Stimulated activated CD4-positive, alpha-beta T cell treated with anti-CD3 and anti-CD28 coated beads, TNF-alpha, amount 100 ng/mL, for 48 hours (primary cell): ENCODE measurements around the gene DENND4B.
A peak's percentile ranks its signal among the peaks of the same experiment; 100 is the strongest.

Source experiments
- DNase-seq, 3 donors: peaks; one replicate each; pipeline ENCODE4 v3.0.0-alpha.2; 2020; ENCODE audit warnings: low read depth in 3 of 3

DENND4B gene

GRCh38 chr1:153945131-153945794 is 1.3 kb downstream of the DENND4B start:
- peak in 2 of 3 donors; percentile 32 to 55 for DNase-seq

- no peak for DNase-seq
Observed at GRCh38 chr1:153944827-153945117, 1.7 kb downstream of the DENND4B start.

- DNase-seq: no peak
Observed at GRCh38 chr1:153944005-153944826, 2.3 kb downstream of the DENND4B start.

GRCh38 chr1:153942766-153943549 is 3.6 kb downstream of the DENND4B start:
- no peak for DNase-seq

GRCh38 chr1:153941826-153942725 is 4.4 kb downstream of the DENND4B start:
- DNase-seq: no peak

- no peak for DNase-seq
Observed at GRCh38 chr1:153940756-153941155, 5.8 kb downstream of the DENND4B start.

GRCh38 chr1:153939476-153939875 is 7.0 kb downstream of the DENND4B start:
- no peak for DNase-seq

- DNase-seq: no peak
Observed at GRCh38 chr1:153938996-153939395, 7.5 kb downstream of the DENND4B start.

GRCh38 chr1:153937331-153937730 is 9.2 kb downstream of the DENND4B start:
- DNase-seq: no peak

- no peak for DNase-seq
Observed at GRCh38 chr1:153936011-153936802, 10.3 kb downstream of the DENND4B start.

GRCh38 chr1:153934746-153935145 is 11.8 kb downstream of the DENND4B start:
- no peak for DNase-seq

- DNase-seq: no peak
Observed at GRCh38 chr1:153933955-153934354, 12.6 kb downstream of the DENND4B start.

GRCh38 chr1:153933430-153933829 is 13.1 kb downstream of the DENND4B start:
- DNase-seq: no peak

- no peak for DNase-seq
Observed at GRCh38 chr1:153932156-153933131, 14.1 kb downstream of the DENND4B start.

- no peak for DNase-seq
Observed at GRCh38 chr1:153929981-153930948, 16.3 kb downstream of the DENND4B start.

GRCh38 chr1:153929426-153929825 is 17.1 kb downstream of the DENND4B start:
- no peak for DNase-seq

- DNase-seq: no peak
Observed at GRCh38 chr1:153928791-153929341, 17.7 kb downstream of the DENND4B start.

- no peak for DNase-seq
Observed at GRCh38 chr1:153928245-153928644, 18.3 kb downstream of the DENND4B start.
